GM19395 (cell line): ENCODE data around the gene TEX13B.

Source experiments
- ATAC-seq: cut with Tn5 transposase; IDR thresholded peaks from one replicate; pipeline ENCODE4 v1.9.1; 2021; ENCODE audit warnings: mild to moderate bottlenecking, moderate library complexity; ENCODE audit not compliant: unreplicated experiment

Gene TEX13B

GRCh38 chrX:107940095-107940494 is 42.1 kb downstream of the TEX13B start:
- no peak for ATAC-seq

- ATAC-seq: no peak
Observed at GRCh38 chrX:107936434-107936730, 45.8 kb downstream of the TEX13B start.

GRCh38 chrX:107935664-107936433 is 46.3 kb downstream of the TEX13B start:
- ATAC-seq: no peak

- ATAC-seq: no peak
Observed at GRCh38 chrX:107935200-107935599, 47.0 kb downstream of the TEX13B start.

- ATAC-seq: no peak
Observed at GRCh38 chrX:107934262-107934661, 47.9 kb downstream of the TEX13B start.
